ENCODE data around the gene GNS. TPM values are rescaled to one million over a fixed set of nuclear protein-coding genes. Genes with fewer than 3 reads are reported as not detected.

GNS gene
- polyA plus RNA-seq, 2 of the 4 experiments (the other 2 are of a cell fraction), result 54.3 to 109 TPM

GRCh38 chr12:64701283-64701682 is 57.9 kb downstream of the GNS start (continued):
- TF ChIP-seq, protein P1, sequence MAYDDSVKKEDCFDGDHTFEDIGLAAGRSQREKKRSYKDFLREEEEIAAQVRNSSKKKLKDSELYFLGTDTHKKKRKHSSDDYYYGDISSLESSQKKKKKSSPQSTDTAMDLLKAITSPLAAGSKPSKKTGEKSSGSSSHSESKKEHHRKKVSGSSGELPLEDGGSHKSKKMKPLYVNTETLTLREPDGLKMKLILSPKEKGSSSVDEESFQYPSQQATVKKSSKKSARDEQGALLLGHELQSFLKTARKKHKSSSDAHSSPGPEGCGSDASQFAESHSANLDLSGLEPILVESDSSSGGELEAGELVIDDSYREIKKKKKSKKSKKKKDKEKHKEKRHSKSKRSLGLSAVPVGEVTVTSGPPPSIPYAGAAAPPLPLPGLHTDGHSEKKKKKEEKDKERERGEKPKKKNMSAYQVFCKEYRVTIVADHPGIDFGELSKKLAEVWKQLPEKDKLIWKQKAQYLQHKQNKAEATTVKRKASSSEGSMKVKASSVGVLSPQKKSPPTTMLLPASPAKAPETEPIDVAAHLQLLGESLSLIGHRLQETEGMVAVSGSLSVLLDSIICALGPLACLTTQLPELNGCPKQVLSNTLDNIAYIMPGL (CRISPR knock-in tag; IDR thresholded peaks at IDR 0.05; ENCODE audit: borderline replicate concordance), result no peak
- TF ChIP-seq NFE2L2 (conservative IDR thresholded peaks at IDR 0.05; ENCODE audit: low read length) (no peak), JUN (IDR thresholded peaks at IDR 0.05) (no peak), HOXA7 (CRISPR knock-in tag; IDR thresholded peaks at IDR 0.05) (no peak)

- no peak overlapping the region for H3K4me3 ChIP-seq
- ATAC-seq (no peak), DNase-seq (ENCODE audit: low read depth in 1 of 2, low spot score in 1 of 2) (no peak), FAIRE-seq (no peak)
- no peak overlapping the region for H3K4me2 ChIP-seq
- POLR2A ChIA-PET, result no interaction called here
- H3K27ac ChIP-seq, result no peak overlapping the region
- CTCF ChIA-PET, result interaction anchor here (1.3 to 2.7 kb wide), 4 partner anchors 92 to 152 kb away, joined by 3 to 23 read pairs (median 5); no protein-coding TSS in a partner anchor
- no peaks in the 10 kb centered on the region for H3K9me3 ChIP-seq
- WGBS (ENCODE audit: missing lambda C conversion rate), result 83% methylated on average over 1 of the region's 1 CpG
- TF ChIP-seq, protein P2, sequence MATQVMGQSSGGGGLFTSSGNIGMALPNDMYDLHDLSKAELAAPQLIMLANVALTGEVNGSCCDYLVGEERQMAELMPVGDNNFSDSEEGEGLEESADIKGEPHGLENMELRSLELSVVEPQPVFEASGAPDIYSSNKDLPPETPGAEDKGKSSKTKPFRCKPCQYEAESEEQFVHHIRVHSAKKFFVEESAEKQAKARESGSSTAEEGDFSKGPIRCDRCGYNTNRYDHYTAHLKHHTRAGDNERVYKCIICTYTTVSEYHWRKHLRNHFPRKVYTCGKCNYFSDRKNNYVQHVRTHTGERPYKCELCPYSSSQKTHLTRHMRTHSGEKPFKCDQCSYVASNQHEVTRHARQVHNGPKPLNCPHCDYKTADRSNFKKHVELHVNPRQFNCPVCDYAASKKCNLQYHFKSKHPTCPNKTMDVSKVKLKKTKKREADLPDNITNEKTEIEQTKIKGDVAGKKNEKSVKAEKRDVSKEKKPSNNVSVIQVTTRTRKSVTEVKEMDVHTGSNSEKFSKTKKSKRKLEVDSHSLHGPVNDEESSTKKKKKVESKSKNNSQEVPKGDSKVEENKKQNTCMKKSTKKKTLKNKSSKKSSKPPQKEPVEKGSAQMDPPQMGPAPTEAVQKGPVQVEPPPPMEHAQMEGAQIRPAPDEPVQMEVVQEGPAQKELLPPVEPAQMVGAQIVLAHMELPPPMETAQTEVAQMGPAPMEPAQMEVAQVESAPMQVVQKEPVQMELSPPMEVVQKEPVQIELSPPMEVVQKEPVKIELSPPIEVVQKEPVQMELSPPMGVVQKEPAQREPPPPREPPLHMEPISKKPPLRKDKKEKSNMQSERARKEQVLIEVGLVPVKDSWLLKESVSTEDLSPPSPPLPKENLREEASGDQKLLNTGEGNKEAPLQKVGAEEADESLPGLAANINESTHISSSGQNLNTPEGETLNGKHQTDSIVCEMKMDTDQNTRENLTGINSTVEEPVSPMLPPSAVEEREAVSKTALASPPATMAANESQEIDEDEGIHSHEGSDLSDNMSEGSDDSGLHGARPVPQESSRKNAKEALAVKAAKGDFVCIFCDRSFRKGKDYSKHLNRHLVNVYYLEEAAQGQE (IDR thresholded peaks at IDR 0.05), result no peak
- TF ChIP-seq PHF8 (IDR thresholded peaks at IDR 0.05; ENCODE audit: borderline replicate concordance, low read depth) (no peak), CHD4 (IDR thresholded peaks at IDR 0.05; ENCODE audit: borderline replicate concordance) (no peak), SMC3 (IDR thresholded peaks at IDR 0.05) (no peak), HOXB13 (CRISPR knock-in tag; IDR thresholded peaks at IDR 0.05; ENCODE audit: low read depth) (no peak), ZNF302 (CRISPR knock-in tag; IDR thresholded peaks at IDR 0.05) (no peak), MAFK (IDR thresholded peaks at IDR 0.05; ENCODE audit: partially characterized antibody) (no peak), BCL3 (IDR thresholded peaks at IDR 0.05) (no peak), ZSCAN20 (CRISPR knock-in tag; IDR thresholded peaks at IDR 0.05) (no peak), HEYL (CRISPR knock-in tag; IDR thresholded peaks at IDR 0.05) (no peak), HOXB5 (CRISPR knock-in tag; IDR thresholded peaks at IDR 0.05) (no peak), ZFP36 (IDR thresholded peaks at IDR 0.05; ENCODE audit: borderline replicate concordance, partially characterized antibody) (no peak), BHLHE40 (IDR thresholded peaks at IDR 0.05; ENCODE audit: low read depth, low read length) (no peak), RNF2 (IDR thresholded peaks at IDR 0.05; ENCODE audit: borderline replicate concordance, low read depth) (no peak), RFX5 (IDR thresholded peaks at IDR 0.05) (no peak), CBX8 (IDR thresholded peaks at IDR 0.05) (no peak), ESRRA (IDR thresholded peaks at IDR 0.05; ENCODE audit: borderline replicate concordance, low read length) (no peak)
- TF ChIP-seq, protein P3, sequence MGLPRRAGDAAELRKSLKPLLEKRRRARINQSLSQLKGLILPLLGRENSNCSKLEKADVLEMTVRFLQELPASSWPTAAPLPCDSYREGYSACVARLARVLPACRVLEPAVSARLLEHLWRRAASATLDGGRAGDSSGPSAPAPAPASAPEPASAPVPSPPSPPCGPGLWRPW (IDR thresholded peaks at IDR 0.05), result no peak
- TF ChIP-seq, protein P4, sequence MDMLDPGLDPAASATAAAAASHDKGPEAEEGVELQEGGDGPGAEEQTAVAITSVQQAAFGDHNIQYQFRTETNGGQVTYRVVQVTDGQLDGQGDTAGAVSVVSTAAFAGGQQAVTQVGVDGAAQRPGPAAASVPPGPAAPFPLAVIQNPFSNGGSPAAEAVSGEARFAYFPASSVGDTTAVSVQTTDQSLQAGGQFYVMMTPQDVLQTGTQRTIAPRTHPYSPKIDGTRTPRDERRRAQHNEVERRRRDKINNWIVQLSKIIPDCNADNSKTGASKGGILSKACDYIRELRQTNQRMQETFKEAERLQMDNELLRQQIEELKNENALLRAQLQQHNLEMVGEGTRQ (IDR thresholded peaks at IDR 0.05), result no peak
- peaks cover 8% of the 10 kb centered on the region for H3K4me1 ChIP-seq
These were observed 58.7 kb downstream of the GNS start for GRCh38 chr12:64700532-64700931.

Measured in A549 (cell line).